ENCODE data around the gene TSR2. TPM values are rescaled to one million over a fixed set of nuclear protein-coding genes. Genes with fewer than 3 reads are reported as not detected.

Gene TSR2, protein sequence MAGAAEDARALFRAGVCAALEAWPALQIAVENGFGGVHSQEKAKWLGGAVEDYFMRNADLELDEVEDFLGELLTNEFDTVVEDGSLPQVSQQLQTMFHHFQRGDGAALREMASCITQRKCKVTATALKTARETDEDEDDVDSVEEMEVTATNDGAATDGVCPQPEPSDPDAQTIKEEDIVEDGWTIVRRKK
- total RNA-seq, result 11.7 and 14.6 TPM in 2 replicates

GRCh38 chrX:54439960-54440871 is at the start of gene TSR2:
Gene TSR2, plus strand, starts transcription at chrX:54440404. Its CDS starts 18 bp downstream, at chrX:54440422.

Other genes with a start within 250 kb of the TSR2 start
- gene WNK3, start 82.4 kb upstream of the TSR2 start, total RNA-seq, result 1.4 and 4.7 TPM in 2 replicates
- gene FGD1, start 55.8 kb downstream of the TSR2 start, total RNA-seq, result 6.5 and 8.4 TPM in 2 replicates
- 26.6 and 27.4 TPM in 2 replicates for gene GNL3L, start 89.8 kb downstream of the TSR2 start, total RNA-seq

Measured in cardiac atrium fibroblast (primary cell).